Measurements from ENCODE around the gene CCDC120.
A peak's percentile ranks its signal among the peaks of the same experiment; 100 is the strongest.

- TF ChIP-seq EP300 (IDR thresholded peaks at IDR 0.05) (no peak), CTCF (IDR thresholded peaks at IDR 0.05) (peak in 1 of 2 donors; percentile 31)
These were observed 48.1 kb downstream of the CCDC120 start for GRCh38 chrX:49106930-49107329.

All from suprapubic skin (tissue), 3 donors.